ENCODE data around the gene FBXO7.

Gene FBXO7

GRCh38 chr22:32511776-32512175, 37.2 kb downstream of the FBXO7 start:
- no peaks in the 10 kb centered on the region for H4K20me1 ChIP-seq (ENCODE audit: insufficient read depth, low read length)
- H3K27ac ChIP-seq (ENCODE audit: low read length), result no peak overlapping the region
- no peak overlapping the region for H3K4me3 ChIP-seq (ENCODE audit: low read depth in 1 of 2, low read length in 2 of 2)
- H3K4me1 ChIP-seq (ENCODE audit: insufficient read depth, low read length), result no peaks in the 10 kb centered on the region
- H3K36me3 ChIP-seq (ENCODE audit: insufficient read depth, low read length), result no peaks in the 10 kb centered on the region
- DNase-seq, result no peak
- H3K79me2 ChIP-seq (ENCODE audit: insufficient read depth, low read length), result no peaks in the 10 kb centered on the region
- no peak overlapping the region for H2AFZ ChIP-seq (ENCODE audit: low read depth, low read length)
- no peak overlapping the region for H3K9ac ChIP-seq (ENCODE audit: low read depth, low read length)
- H3K9me3 ChIP-seq (ENCODE audit: insufficient read depth, low read length, severe bottlenecking), result no peaks in the 10 kb centered on the region
- H3K4me2 ChIP-seq (ENCODE audit: insufficient read depth, low read length), result no peak overlapping the region
- no peak for ATAC-seq (ENCODE audit: insufficient read depth, low read depth)
- no peaks in the 10 kb centered on the region for H3K27me3 ChIP-seq (ENCODE audit: insufficient read depth, low read length, poor library complexity)
- TF ChIP-seq EZH2 (IDR thresholded peaks at IDR 0.05; ENCODE audit: borderline replicate concordance, low read depth, low read length, severe bottlenecking) (no peak), CTCF (IDR thresholded peaks at IDR 0.05; ENCODE audit: borderline replicate concordance, extremely low read depth, low read length, poor library complexity, severe bottlenecking) (no peak)

- H3K79me2 ChIP-seq (ENCODE audit: insufficient read depth, low read length), result no peaks in the 10 kb centered on the region
- H3K9ac ChIP-seq (ENCODE audit: low read depth, low read length), result no peak overlapping the region
- TF ChIP-seq EZH2 (IDR thresholded peaks at IDR 0.05; ENCODE audit: borderline replicate concordance, low read depth, low read length, severe bottlenecking), result no peak
- no peak for TF ChIP-seq CTCF (IDR thresholded peaks at IDR 0.05; ENCODE audit: borderline replicate concordance, extremely low read depth, low read length, poor library complexity, severe bottlenecking)
- no peaks in the 10 kb centered on the region for H3K36me3 ChIP-seq (ENCODE audit: insufficient read depth, low read length)
- no peak overlapping the region for H2AFZ ChIP-seq (ENCODE audit: low read depth, low read length)
- H3K4me1 ChIP-seq (ENCODE audit: insufficient read depth, low read length), result no peaks in the 10 kb centered on the region
- no peaks in the 10 kb centered on the region for H3K9me3 ChIP-seq (ENCODE audit: insufficient read depth, low read length, severe bottlenecking)
- H4K20me1 ChIP-seq (ENCODE audit: insufficient read depth, low read length), result no peaks in the 10 kb centered on the region
- no peak overlapping the region for H3K27ac ChIP-seq (ENCODE audit: low read length)
- DNase-seq (no peak), ATAC-seq (ENCODE audit: insufficient read depth, low read depth) (no peak)
- no peaks in the 10 kb centered on the region for H3K27me3 ChIP-seq (ENCODE audit: insufficient read depth, low read length, poor library complexity)
- H3K4me3 ChIP-seq (ENCODE audit: low read depth in 1 of 2, low read length in 2 of 2), result no peak overlapping the region
- H3K4me2 ChIP-seq (ENCODE audit: insufficient read depth, low read length), result no peak overlapping the region
Observed at GRCh38 chr22:32512267-32512982, 37.8 kb downstream of the FBXO7 start.

GRCh38 chr22:32515084-32515483, 40.5 kb downstream of the FBXO7 start:
- no peak for ATAC-seq (ENCODE audit: insufficient read depth, low read depth)

GRCh38 chr22:32517488-32517887, 42.9 kb downstream of the FBXO7 start:
- no peak for ATAC-seq (ENCODE audit: insufficient read depth, low read depth)
- TF ChIP-seq EZH2 (IDR thresholded peaks at IDR 0.05; ENCODE audit: borderline replicate concordance, low read depth, low read length, severe bottlenecking) (no peak), CTCF (IDR thresholded peaks at IDR 0.05; ENCODE audit: borderline replicate concordance, extremely low read depth, low read length, poor library complexity, severe bottlenecking) (no peak)
- no peaks in the 10 kb centered on the region for H3K79me2 ChIP-seq (ENCODE audit: insufficient read depth, low read length)
- H3K4me3 ChIP-seq (ENCODE audit: low read depth in 1 of 2, low read length in 2 of 2), result no peak overlapping the region
- H3K36me3 ChIP-seq (ENCODE audit: insufficient read depth, low read length), result no peaks in the 10 kb centered on the region
- no peak overlapping the region for H3K9ac ChIP-seq (ENCODE audit: low read depth, low read length)
- H2AFZ ChIP-seq (ENCODE audit: low read depth, low read length), result no peak overlapping the region
- no peak overlapping the region for H3K4me2 ChIP-seq (ENCODE audit: insufficient read depth, low read length)
- no peak for DNase-seq
- H3K9me3 ChIP-seq (ENCODE audit: insufficient read depth, low read length, severe bottlenecking), result no peaks in the 10 kb centered on the region
- no peaks in the 10 kb centered on the region for H3K27me3 ChIP-seq (ENCODE audit: insufficient read depth, low read length, poor library complexity)
- H4K20me1 ChIP-seq (ENCODE audit: insufficient read depth, low read length), result no peaks in the 10 kb centered on the region
- no peak overlapping the region for H3K27ac ChIP-seq (ENCODE audit: low read length)
- no peaks in the 10 kb centered on the region for H3K4me1 ChIP-seq (ENCODE audit: insufficient read depth, low read length)

More at GRCh38 chr22:32515084-32515483, 40.5 kb downstream of the FBXO7 start:
- Histone ChIP-seq H4K20me1 (ENCODE audit: insufficient read depth, low read length) (no peaks in the 10 kb centered on the region), H3K9me3 (ENCODE audit: insufficient read depth, low read length, severe bottlenecking) (no peaks in the 10 kb centered on the region), H3K36me3 (ENCODE audit: insufficient read depth, low read length) (no peaks in the 10 kb centered on the region), H2AFZ (ENCODE audit: low read depth, low read length) (no peak overlapping the region), H3K4me1 (ENCODE audit: insufficient read depth, low read length) (no peaks in the 10 kb centered on the region), H3K79me2 (ENCODE audit: insufficient read depth, low read length) (no peaks in the 10 kb centered on the region), H3K27ac (ENCODE audit: low read length) (no peak overlapping the region), H3K27me3 (ENCODE audit: insufficient read depth, low read length, poor library complexity) (no peaks in the 10 kb centered on the region), H3K4me3 (ENCODE audit: low read depth in 1 of 2, low read length in 2 of 2) (no peak overlapping the region), H3K4me2 (ENCODE audit: insufficient read depth, low read length) (no peak overlapping the region), H3K9ac (ENCODE audit: low read depth, low read length) (no peak overlapping the region)
- no peak for DNase-seq
- TF ChIP-seq EZH2 (IDR thresholded peaks at IDR 0.05; ENCODE audit: borderline replicate concordance, low read depth, low read length, severe bottlenecking), result no peak
